ENCODE data around the gene YWHAE.

DNA sequence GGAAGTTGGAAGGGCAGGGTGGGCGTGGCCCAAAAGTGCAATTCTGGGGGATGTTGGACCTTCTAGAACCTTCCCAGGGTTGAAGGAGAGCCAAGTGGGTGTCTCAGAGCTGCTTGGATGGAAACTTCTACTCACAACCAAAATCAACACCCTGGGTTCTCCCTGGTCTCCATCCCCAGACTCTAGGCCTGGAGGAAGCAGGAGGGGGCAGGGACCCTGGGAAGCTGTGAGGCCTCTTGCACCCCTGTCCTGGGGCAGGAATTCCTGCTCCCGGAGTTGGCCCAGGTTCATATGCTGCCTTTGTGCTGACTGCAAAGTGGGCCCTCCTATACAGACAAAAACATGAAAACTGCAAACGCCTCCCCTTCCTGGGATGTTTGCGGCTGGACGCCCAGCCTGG lies 95.5 kb downstream of the YWHAE start:
- TF ChIP-seq POLR2A (IDR thresholded peaks at IDR 0.05): no peak
- TF ChIP-seq, protein P1, sequence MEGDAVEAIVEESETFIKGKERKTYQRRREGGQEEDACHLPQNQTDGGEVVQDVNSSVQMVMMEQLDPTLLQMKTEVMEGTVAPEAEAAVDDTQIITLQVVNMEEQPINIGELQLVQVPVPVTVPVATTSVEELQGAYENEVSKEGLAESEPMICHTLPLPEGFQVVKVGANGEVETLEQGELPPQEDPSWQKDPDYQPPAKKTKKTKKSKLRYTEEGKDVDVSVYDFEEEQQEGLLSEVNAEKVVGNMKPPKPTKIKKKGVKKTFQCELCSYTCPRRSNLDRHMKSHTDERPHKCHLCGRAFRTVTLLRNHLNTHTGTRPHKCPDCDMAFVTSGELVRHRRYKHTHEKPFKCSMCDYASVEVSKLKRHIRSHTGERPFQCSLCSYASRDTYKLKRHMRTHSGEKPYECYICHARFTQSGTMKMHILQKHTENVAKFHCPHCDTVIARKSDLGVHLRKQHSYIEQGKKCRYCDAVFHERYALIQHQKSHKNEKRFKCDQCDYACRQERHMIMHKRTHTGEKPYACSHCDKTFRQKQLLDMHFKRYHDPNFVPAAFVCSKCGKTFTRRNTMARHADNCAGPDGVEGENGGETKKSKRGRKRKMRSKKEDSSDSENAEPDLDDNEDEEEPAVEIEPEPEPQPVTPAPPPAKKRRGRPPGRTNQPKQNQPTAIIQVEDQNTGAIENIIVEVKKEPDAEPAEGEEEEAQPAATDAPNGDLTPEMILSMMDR (IDR thresholded peaks at IDR 0.05): no peak
